ENCODE measurements around the gene CYP3A5.

- TF ChIP-seq MAX (IDR thresholded peaks at IDR 0.05; ENCODE audit: low read depth, low read length) (no peak), CTCF (IDR thresholded peaks at IDR 0.05; ENCODE audit: low read depth, low read length) (no peak), MYC (IDR thresholded peaks at IDR 0.05; ENCODE audit: low read depth, low read length) (no peak), POLR2A (IDR thresholded peaks at IDR 0.05; ENCODE audit: extremely low read depth, insufficient read length) (no peak)
These were observed 48.8 kb upstream of the CYP3A5 start for GRCh38 chr7:99728615-99729014.
